Epithelial cell of esophagus (primary cell): ENCODE results near the gene NAE1.
"Not testable (repeated sequence)": the region's sequence is repeated elsewhere in the genome, so short reads cannot be mapped to it uniquely, and the experiment has no call there.

ENCODE experiments used
- DNase-seq: peaks from one replicate; pipeline ENCODE4 v3.0.0; 2010; ENCODE audit warnings: low read depth
- H3K4me3 ChIP-seq: 2 replicates; pipeline ENCODE4 v1.5.1; 2011; ENCODE audit warnings: mild to moderate bottlenecking, low read length, control low read depth
- CTCF ChIP-seq: IDR thresholded peaks from 2 replicates; pipeline ENCODE4 v1.5.1; 2011; ENCODE audit warnings: low read depth, mild to moderate bottlenecking, low read length, control low read depth, inconsistent platforms; ENCODE audit not compliant: insufficient read depth; ENCODE audit errors: missing control alignments

Gene NAE1

GRCh38 chr16:66809765-66810164, 21.0 kb downstream of the NAE1 start:
- H3K4me3 ChIP-seq = no peak overlapping the region
- DNase-seq = no peak
- no peak for TF ChIP-seq CTCF

- no peak for DNase-seq
- no peak overlapping the region for H3K4me3 ChIP-seq
- TF ChIP-seq CTCF = no peak
These were observed 28.6 kb downstream of the NAE1 start for GRCh38 chr16:66802159-66802558.

- H3K4me3 ChIP-seq = no peak within 1 kb of the TSS
- DNase-seq = no peak
- TF ChIP-seq CTCF = no peak
These were observed 29.3 kb downstream of the NAE1 start, which contains the start of gene TERB1 for GRCh38 chr16:66801320-66802105. Gene TERB1, minus strand, starts transcription at chr16:66801584. Its CDS starts 4,786 bp downstream, at chr16:66796798.

GRCh38 chr16:66800856-66801255, 29.9 kb downstream of the NAE1 start:
- no peak for DNase-seq
- H3K4me3 ChIP-seq = no peak overlapping the region
- no peak for TF ChIP-seq CTCF

- H3K4me3 ChIP-seq = no peak overlapping the region
- no peak for TF ChIP-seq CTCF
- DNase-seq = peak; percentile 10
These were observed 32.6 kb downstream of the NAE1 start for GRCh38 chr16:66798161-66798560.

- not testable (repeated sequence) for H3K4me3 ChIP-seq, DNase-seq
These were observed 36.8 kb downstream of the NAE1 start for GRCh38 chr16:66793984-66794383.

- DNase-seq = no peak
- no peak overlapping the region for H3K4me3 ChIP-seq
- no peak for TF ChIP-seq CTCF
These were observed 40.5 kb downstream of the NAE1 start for GRCh38 chr16:66790130-66790733.
